KMS-11 (cell line): ENCODE data around the gene CRB2.

Source experiments
- H2AFZ ChIP-seq: fragments of 200-600 bp; sonication (generic); 2 replicates; pipeline ENCODE4 v1.6.1; 2016; ENCODE audit warnings: antibody characterized with exemption, mixed run types, low read depth
- H3K27ac ChIP-seq: fragments of 200-600 bp; sonication (generic); 2 replicates; pipeline ENCODE4 v1.6.1; 2016; ENCODE audit warnings: mild to moderate bottlenecking, mixed run types
- H3K27me3 ChIP-seq: fragments of 200-600 bp; sonication (generic); 2 replicates; pipeline ENCODE4 v1.6.1; 2017; ENCODE audit warnings: mild to moderate bottlenecking, low read depth, mixed run types, moderate library complexity; ENCODE audit not compliant: insufficient read depth
- H3K36me3 ChIP-seq: fragments of 200-600 bp; sonication (generic); 2 replicates; pipeline ENCODE4 v1.6.1; 2017; ENCODE audit warnings: mild to moderate bottlenecking, mixed run types; ENCODE audit not compliant: insufficient read depth
- H3K4me1 ChIP-seq: fragments of 200-600 bp; sonication (generic); 2 replicates; pipeline ENCODE4 v1.6.1; 2016; ENCODE audit warnings: mild to moderate bottlenecking, low read depth, mixed run types; ENCODE audit not compliant: poor library complexity, severe bottlenecking
- H3K4me2 ChIP-seq: fragments of 200-600 bp; sonication (generic); 2 replicates; pipeline ENCODE4 v1.7.0; 2016; ENCODE audit warnings: mild to moderate bottlenecking, mixed run types
- H3K4me3 ChIP-seq: fragments of 200-600 bp; sonication (generic); IDR thresholded peaks from 2 replicates; pipeline ENCODE4 v1.6.1; 2017; ENCODE audit warnings: low read depth, low read length, mixed read lengths; ENCODE audit not compliant: insufficient read depth
- H3K79me2 ChIP-seq: fragments of 200-600 bp; sonication (generic); 2 replicates; pipeline ENCODE4 v1.6.1; 2016; ENCODE audit warnings: low read depth, mixed run types; ENCODE audit not compliant: insufficient read depth
- H3K9ac ChIP-seq: fragments of 200-600 bp; sonication (generic); 2 replicates; pipeline ENCODE4 v1.6.1; 2016; ENCODE audit warnings: mild to moderate bottlenecking, mixed run types
- H4K20me1 ChIP-seq: fragments of 200-600 bp; sonication (generic); 2 replicates; pipeline ENCODE4 v1.6.1; 2016; ENCODE audit warnings: mild to moderate bottlenecking, mixed run types; ENCODE audit not compliant: insufficient read depth
- CTCF ChIP-seq: fragments of 200-600 bp; sonication (generic); conservative IDR thresholded peaks from 2 replicates; pipeline ENCODE4 v1.6.1; 2017; ENCODE audit warnings: low read depth, mild to moderate bottlenecking, antibody characterized with exemption, low read length, moderate library complexity, mixed read lengths

Gene CRB2

DNA sequence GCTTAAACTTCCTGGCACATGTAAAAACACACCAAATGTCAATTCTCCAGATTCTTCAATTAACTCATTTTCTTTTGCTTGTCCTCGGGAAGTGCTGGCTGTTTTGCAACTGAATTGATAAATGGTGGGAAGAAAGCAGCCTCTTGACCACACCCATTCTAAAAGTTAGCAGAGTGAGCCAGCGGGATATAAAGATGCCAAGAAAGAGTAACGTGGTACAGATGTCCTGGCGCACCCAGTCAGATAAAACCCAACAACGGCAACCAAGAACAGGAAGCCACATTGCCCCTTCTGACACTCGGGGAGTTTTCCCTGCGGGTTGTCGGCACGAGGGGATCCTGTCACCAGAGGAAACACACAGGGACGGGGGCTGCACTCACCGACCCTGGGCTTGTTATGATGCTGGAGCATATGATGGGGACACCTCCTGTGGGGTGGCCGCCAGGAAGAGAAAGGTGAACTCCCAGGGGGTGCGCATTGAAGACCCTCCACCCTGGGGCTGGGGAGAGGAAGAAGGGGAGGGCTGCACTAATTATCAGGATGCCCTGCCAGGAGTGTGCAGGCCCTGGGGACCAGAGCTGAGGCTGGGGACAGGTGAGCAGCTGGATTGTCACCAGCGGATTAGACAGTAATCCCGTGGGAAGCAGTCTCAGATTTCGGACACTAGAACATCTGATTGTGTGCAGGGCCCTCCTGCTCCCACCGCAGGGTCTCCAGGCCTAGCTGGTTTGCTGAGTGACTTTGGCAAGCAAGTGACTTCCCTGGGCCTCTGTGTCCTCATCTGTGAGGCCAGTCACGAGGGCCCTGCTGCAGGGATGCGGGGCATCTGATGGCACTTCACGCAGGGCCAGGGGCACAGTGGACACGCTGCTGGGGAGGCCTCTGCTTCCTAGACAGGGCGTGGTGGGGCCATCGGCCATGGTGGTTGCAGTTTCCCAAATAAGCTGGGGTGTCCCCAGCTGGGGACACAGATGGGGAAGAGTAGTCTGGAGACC, 59.2 kb downstream of the CRB2 start:
- H3K27me3 ChIP-seq: no peaks in the 10 kb centered on the region
- no peaks in the 10 kb centered on the region for H3K36me3 ChIP-seq
- H3K4me2 ChIP-seq: no peak overlapping the region
- H2AFZ ChIP-seq: no peak overlapping the region
- no peak for TF ChIP-seq CTCF
- no peaks in the 10 kb centered on the region for H3K79me2 ChIP-seq
- H4K20me1 ChIP-seq: no peaks in the 10 kb centered on the region
- no peak overlapping the region for H3K4me3 ChIP-seq
- no peak overlapping the region for H3K9ac ChIP-seq
- no peaks in the 10 kb centered on the region for H3K4me1 ChIP-seq
- no peak overlapping the region for H3K27ac ChIP-seq

DNA sequence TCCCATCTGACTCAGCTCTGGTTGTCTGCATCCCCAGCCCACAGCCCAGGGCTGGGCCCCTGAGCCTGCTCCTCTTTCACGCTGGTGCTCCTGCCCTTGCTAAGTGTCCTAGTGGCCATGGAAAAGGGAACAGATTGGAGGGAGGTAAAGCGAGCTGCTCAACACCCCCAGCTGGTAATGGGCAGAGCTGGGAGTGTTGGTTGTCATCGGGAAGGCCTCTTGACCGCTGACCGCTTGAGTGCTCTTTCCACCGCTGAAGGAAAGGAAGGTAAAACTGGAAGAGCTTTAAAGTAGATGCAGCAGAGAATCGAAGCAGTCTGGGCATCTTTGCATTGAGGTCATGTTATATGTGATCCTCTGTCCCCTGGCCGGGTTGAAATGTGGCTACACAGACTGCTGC, 60.2 kb downstream of the CRB2 start:
- Histone ChIP-seq H3K4me3 (no peak overlapping the region), H4K20me1 (no peaks in the 10 kb centered on the region), H3K4me1 (no peaks in the 10 kb centered on the region), H3K27me3 (no peaks in the 10 kb centered on the region), H3K4me2 (no peak overlapping the region), H3K9ac (no peak overlapping the region), H3K36me3 (no peaks in the 10 kb centered on the region), H3K79me2 (no peaks in the 10 kb centered on the region), H3K27ac (no peak overlapping the region), H2AFZ (no peak overlapping the region)
- no peak for TF ChIP-seq CTCF

DNA sequence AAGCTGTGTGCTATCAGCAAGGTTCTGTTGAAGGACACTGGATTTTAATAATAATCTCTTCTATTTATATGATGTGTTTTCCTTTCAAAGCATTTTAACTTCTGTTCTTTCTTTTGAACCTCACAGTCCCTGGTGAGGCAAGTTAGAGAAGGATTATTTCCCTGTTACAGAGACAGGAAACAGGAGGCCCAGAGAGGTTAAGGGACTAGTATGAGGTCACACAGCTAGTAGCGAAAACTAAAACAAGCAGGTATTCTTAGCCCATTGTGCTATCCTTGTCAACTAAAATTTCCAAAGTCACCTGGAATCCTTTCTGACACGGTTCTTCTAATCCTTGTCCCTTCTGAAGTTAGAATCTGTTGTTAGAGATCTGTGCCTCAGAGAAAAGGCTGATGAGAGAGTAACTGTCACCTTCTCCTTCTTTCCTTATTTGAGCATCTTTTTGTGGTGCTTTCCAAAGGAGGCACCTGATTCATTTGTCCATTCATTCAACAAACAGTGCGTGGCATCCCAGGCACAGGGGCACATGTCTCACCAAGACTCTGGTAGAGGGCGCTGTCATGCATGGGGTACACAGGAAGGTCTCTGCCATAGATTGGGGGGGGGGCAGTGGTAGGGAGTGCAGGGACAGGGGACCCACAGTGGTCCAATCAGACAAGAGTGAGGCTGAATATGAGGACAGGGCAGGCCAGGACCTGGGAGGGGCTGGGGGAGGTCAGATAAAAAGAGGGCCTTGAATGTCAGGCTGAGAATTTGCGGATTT, 61.5 kb downstream of the CRB2 start:
- Histone ChIP-seq H2AFZ (no peak overlapping the region), H4K20me1 (no peaks in the 10 kb centered on the region), H3K27me3 (no peaks in the 10 kb centered on the region), H3K4me3 (no peak overlapping the region), H3K4me1 (no peaks in the 10 kb centered on the region), H3K9ac (no peak overlapping the region), H3K36me3 (no peaks in the 10 kb centered on the region), H3K4me2 (no peak overlapping the region), H3K27ac (no peak overlapping the region), H3K79me2 (no peaks in the 10 kb centered on the region)
- no peak for TF ChIP-seq CTCF

DNA sequence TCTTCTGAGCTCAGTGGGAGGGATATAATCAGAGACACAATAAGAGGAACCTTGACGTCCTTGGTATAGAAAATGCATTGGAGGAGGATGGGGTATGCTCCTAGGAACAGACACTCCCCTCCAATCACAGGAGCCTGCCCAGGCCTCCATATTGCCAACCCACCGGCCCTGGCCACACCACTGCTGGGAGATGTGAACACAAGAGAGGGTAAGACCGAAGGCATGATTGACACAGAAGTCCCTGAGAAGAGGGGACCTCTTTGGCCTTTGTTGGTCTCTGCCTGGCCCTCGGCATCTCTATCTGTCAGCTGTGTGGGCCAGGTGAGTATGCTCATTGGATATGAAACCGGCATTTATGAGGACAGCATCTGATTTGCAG, 62.0 kb downstream of the CRB2 start:
- H3K27me3 ChIP-seq: no peaks in the 10 kb centered on the region
- no peak overlapping the region for H3K9ac ChIP-seq
- no peak overlapping the region for H3K27ac ChIP-seq
- no peaks in the 10 kb centered on the region for H3K4me1 ChIP-seq
- H3K4me3 ChIP-seq: no peak overlapping the region
- no peak overlapping the region for H2AFZ ChIP-seq
- H3K4me2 ChIP-seq: no peak overlapping the region
- no peaks in the 10 kb centered on the region for H3K79me2 ChIP-seq
- no peak for TF ChIP-seq CTCF
- H3K36me3 ChIP-seq: no peaks in the 10 kb centered on the region
- no peaks in the 10 kb centered on the region for H4K20me1 ChIP-seq
